ENCODE results near the gene LAMA2.

Gene LAMA2

DNA sequence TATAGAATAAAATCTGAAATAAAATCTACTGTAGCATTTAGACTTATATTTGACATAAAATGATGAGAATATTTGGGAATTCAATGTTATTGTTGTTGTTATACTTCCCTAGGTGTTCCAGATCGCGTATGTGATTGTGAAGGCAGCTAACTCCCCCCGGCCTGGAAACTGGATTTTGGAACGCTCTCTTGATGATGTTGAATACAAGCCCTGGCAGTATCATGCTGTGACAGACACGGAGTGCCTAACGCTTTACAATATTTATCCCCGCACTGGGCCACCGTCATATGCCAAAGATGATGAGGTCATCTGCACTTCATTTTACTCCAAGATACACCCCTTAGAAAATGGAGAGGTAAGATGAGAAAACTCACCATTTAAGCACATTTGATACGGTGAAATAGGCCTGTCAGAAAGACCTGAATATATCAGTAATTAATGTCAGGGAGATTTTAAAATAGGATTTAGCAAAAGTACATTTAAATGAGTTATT is 215.2 kb downstream of the LAMA2 start:
- Histone ChIP-seq H3K4me3 (ENCODE audit: control insufficient read depth in 1 of 7, extremely low read depth in 1 of 7, insufficient read depth in 4 of 7, low read depth in 2 of 7, low read length in 6 of 7) (no peak overlapping the region), H3K9me3 (ENCODE audit: control extremely low read depth in 1 of 5, control insufficient read depth in 4 of 5, insufficient read depth in 2 of 5, low read depth in 1 of 5, low read length in 4 of 5) (no peaks in the 10 kb centered on the region), H3K4me1 (ENCODE audit: control extremely low read depth in 1 of 4, control insufficient read depth in 4 of 4, insufficient read depth in 4 of 4, low read length in 3 of 4) (no peaks in the 10 kb centered on the region), H3K27ac (ENCODE audit: insufficient read depth in 1 of 2, low read depth in 1 of 2, low read length in 2 of 2, poor library complexity in 1 of 2, severe bottlenecking in 2 of 2) (no peak overlapping the region), H3K27me3 (replicated peaks in 2 of 5; ENCODE audit: control insufficient read depth in 4 of 5, insufficient read depth in 5 of 5, low read length in 4 of 5) (no peaks in the 10 kb centered on the region), H3K36me3 (ENCODE audit: control insufficient read depth in 4 of 4, insufficient read depth in 4 of 4, low read length in 3 of 4) (no peaks in the 10 kb centered on the region)
- ChIA-PET POLR2A (no interaction called here), CTCF (interaction anchor here (0.6 kb wide), 1 partner anchor 165 kb away, joined by 3 read pairs; no protein-coding TSS in a partner anchor)
- 98% methylated on average over 7 of the region's 9 CpGs for WGBS (ENCODE audit: insufficient coverage)
- DNase-seq = no peak

DNA sequence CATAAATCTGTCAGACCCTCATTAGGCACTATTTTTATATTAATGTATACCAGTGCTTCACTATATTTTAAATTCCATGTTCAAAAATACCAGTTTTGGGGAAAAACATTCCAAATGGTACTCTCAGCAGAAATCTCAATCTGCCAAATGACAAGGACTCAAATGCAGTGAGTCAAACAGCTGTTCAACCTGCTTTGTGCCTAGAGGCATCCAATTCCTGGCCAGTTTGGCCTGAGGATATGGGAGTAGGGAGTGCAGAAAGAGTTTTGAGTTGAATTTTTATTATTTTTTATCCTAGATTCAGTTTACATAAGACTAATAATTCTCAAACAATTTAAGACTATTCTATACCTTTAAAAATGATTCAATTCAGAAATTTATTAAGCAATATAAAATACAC is 216.8 kb downstream of the LAMA2 start:
- POLR2A ChIA-PET = no interaction called here
- H3K36me3 ChIP-seq (ENCODE audit: control insufficient read depth in 4 of 4, insufficient read depth in 4 of 4, low read length in 3 of 4) = no peaks in the 10 kb centered on the region
- H3K4me1 ChIP-seq (ENCODE audit: control extremely low read depth in 1 of 4, control insufficient read depth in 4 of 4, insufficient read depth in 4 of 4, low read length in 3 of 4) = no peaks in the 10 kb centered on the region
- CTCF ChIA-PET = no interaction called here
- no peaks in the 10 kb centered on the region for H3K9me3 ChIP-seq (ENCODE audit: control extremely low read depth in 1 of 5, control insufficient read depth in 4 of 5, insufficient read depth in 2 of 5, low read depth in 1 of 5, low read length in 4 of 5)
- DNase-seq = no peak
- no peak overlapping the region for H3K27ac ChIP-seq (ENCODE audit: insufficient read depth in 1 of 2, low read depth in 1 of 2, low read length in 2 of 2, poor library complexity in 1 of 2, severe bottlenecking in 2 of 2)
- no peak overlapping the region for H3K4me3 ChIP-seq (ENCODE audit: control insufficient read depth in 1 of 7, extremely low read depth in 1 of 7, insufficient read depth in 4 of 7, low read depth in 2 of 7, low read length in 6 of 7)
- no peaks in the 10 kb centered on the region for H3K27me3 ChIP-seq (replicated peaks in 2 of 5; ENCODE audit: control insufficient read depth in 4 of 5, insufficient read depth in 5 of 5, low read length in 4 of 5)

DNA sequence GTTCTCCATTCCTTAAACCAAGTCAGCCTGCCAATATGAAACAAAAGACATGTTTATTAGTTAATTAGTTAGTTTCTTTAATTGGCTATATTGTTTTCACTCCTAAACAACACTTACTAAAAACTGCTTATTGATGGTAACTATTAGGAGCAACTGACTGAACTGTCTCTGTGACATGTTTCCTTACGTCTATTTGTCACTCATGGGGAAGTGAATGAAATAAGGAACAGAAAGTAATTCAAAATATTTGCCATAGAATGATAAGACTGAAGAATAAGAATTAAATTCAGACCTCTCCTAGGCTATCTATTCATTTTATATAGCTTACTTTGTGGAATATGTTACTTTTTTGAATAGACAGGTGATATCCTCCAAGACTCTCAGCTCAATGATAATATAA is 217.2 kb downstream of the LAMA2 start:
- DNase-seq = no peak
- ChIA-PET CTCF (no interaction called here), POLR2A (no interaction called here)
- H3K9me3 ChIP-seq (ENCODE audit: control extremely low read depth in 1 of 5, control insufficient read depth in 4 of 5, insufficient read depth in 2 of 5, low read depth in 1 of 5, low read length in 4 of 5) = no peaks in the 10 kb centered on the region
- no peak overlapping the region for H3K27ac ChIP-seq (ENCODE audit: insufficient read depth in 1 of 2, low read depth in 1 of 2, low read length in 2 of 2, poor library complexity in 1 of 2, severe bottlenecking in 2 of 2)
- H3K36me3 ChIP-seq (ENCODE audit: control insufficient read depth in 4 of 4, insufficient read depth in 4 of 4, low read length in 3 of 4) = no peaks in the 10 kb centered on the region
- H3K27me3 ChIP-seq (replicated peaks in 2 of 5; ENCODE audit: control insufficient read depth in 4 of 5, insufficient read depth in 5 of 5, low read length in 4 of 5) = no peaks in the 10 kb centered on the region
- no CpG with 5 or more reads among the region's 1 CpG for WGBS (ENCODE audit: insufficient coverage)
- no peaks in the 10 kb centered on the region for H3K4me1 ChIP-seq (ENCODE audit: control extremely low read depth in 1 of 4, control insufficient read depth in 4 of 4, insufficient read depth in 4 of 4, low read length in 3 of 4)
- no peak overlapping the region for H3K4me3 ChIP-seq (ENCODE audit: control insufficient read depth in 1 of 7, extremely low read depth in 1 of 7, insufficient read depth in 4 of 7, low read depth in 2 of 7, low read length in 6 of 7)

DNA sequence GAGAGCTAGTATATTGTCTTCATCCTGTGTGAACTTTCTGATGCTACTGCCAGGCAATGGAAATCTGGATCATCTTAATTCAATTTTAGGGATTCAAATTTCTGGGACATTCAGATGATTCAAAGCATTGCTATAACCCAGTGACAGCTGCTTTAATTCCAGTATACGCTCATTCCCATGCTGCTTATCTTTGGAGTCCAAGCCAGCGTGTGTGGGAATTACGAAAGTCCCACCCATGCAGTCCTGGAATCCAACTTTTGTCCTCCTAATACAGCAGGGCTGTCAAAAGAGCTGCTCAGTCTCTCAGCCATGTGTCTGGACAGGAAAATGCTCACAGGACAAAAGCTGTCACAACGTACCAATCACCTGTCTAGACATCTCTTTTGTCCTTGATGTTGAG is 219.8 kb downstream of the LAMA2 start:
- Histone ChIP-seq H3K27me3 (replicated peaks in 2 of 5; ENCODE audit: control insufficient read depth in 4 of 5, insufficient read depth in 5 of 5, low read length in 4 of 5) (no peaks in the 10 kb centered on the region), H3K27ac (ENCODE audit: insufficient read depth in 1 of 2, low read depth in 1 of 2, low read length in 2 of 2, poor library complexity in 1 of 2, severe bottlenecking in 2 of 2) (no peak overlapping the region), H3K4me3 (ENCODE audit: control insufficient read depth in 1 of 7, extremely low read depth in 1 of 7, insufficient read depth in 4 of 7, low read depth in 2 of 7, low read length in 6 of 7) (no peak overlapping the region), H3K36me3 (ENCODE audit: control insufficient read depth in 4 of 4, insufficient read depth in 4 of 4, low read length in 3 of 4) (no peaks in the 10 kb centered on the region), H3K9me3 (ENCODE audit: control extremely low read depth in 1 of 5, control insufficient read depth in 4 of 5, insufficient read depth in 2 of 5, low read depth in 1 of 5, low read length in 4 of 5) (no peaks in the 10 kb centered on the region), H3K4me1 (ENCODE audit: control extremely low read depth in 1 of 4, control insufficient read depth in 4 of 4, insufficient read depth in 4 of 4, low read length in 3 of 4) (no peaks in the 10 kb centered on the region)
- ChIA-PET POLR2A (no interaction called here), CTCF (no interaction called here)
- WGBS (ENCODE audit: insufficient coverage) = 94% methylated on average over 3 of the region's 4 CpGs
- DNase-seq = no peak

DNA sequence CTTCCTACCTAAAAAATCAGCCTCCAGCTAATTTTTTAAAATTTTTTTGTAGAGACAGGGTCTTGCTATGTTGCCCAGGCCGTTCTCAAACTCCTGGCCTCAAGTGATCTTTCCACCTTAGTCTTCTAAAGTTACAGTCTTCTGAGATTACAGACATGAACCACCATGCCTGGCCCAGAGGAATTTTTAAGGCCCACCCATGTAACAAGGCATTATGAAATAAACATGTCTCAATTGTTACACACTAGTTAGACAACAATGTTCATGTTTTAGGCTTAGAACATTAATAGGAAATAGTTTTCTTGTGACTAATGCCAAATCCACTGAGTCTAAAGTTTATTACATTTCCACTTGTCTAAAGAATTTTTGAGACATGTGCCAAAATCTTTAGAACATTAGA is 221.2 kb downstream of the LAMA2 start:
- H3K36me3 ChIP-seq (ENCODE audit: control insufficient read depth in 4 of 4, insufficient read depth in 4 of 4, low read length in 3 of 4) = no peaks in the 10 kb centered on the region
- no peak for DNase-seq
- no peak overlapping the region for H3K27ac ChIP-seq (ENCODE audit: insufficient read depth in 1 of 2, low read depth in 1 of 2, low read length in 2 of 2, poor library complexity in 1 of 2, severe bottlenecking in 2 of 2)
- H3K9me3 ChIP-seq (ENCODE audit: control extremely low read depth in 1 of 5, control insufficient read depth in 4 of 5, insufficient read depth in 2 of 5, low read depth in 1 of 5, low read length in 4 of 5) = no peaks in the 10 kb centered on the region
- no peaks in the 10 kb centered on the region for H3K27me3 ChIP-seq (replicated peaks in 2 of 5; ENCODE audit: control insufficient read depth in 4 of 5, insufficient read depth in 5 of 5, low read length in 4 of 5)
- ChIA-PET POLR2A (no interaction called here), CTCF (no interaction called here)
- no peaks in the 10 kb centered on the region for H3K4me1 ChIP-seq (ENCODE audit: control extremely low read depth in 1 of 4, control insufficient read depth in 4 of 4, insufficient read depth in 4 of 4, low read length in 3 of 4)
- no peak overlapping the region for H3K4me3 ChIP-seq (ENCODE audit: control insufficient read depth in 1 of 7, extremely low read depth in 1 of 7, insufficient read depth in 4 of 7, low read depth in 2 of 7, low read length in 6 of 7)
- no CpG with 5 or more reads among the region's 1 CpG for WGBS (ENCODE audit: insufficient coverage)

DNA sequence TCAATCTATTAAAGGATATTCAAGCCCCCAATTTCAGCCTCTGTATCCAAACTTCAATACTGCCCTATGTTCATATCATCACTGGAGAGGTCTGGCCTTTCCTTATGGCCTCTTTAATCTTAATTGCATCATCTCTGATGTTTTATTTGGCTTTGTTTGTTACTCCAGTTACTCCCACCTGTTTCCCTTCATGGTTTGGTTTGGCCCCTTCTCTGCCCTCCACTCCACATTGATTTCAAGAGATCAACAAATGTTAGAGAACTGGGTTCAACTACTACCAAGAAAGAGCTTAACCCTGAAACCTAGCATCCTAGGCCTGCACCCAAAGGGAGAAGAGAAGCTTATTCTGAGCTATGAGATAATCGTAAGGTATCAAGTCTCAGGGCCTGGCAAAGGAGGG is 221.6 kb downstream of the LAMA2 start:
- no peak overlapping the region for H3K27ac ChIP-seq (ENCODE audit: insufficient read depth in 1 of 2, low read depth in 1 of 2, low read length in 2 of 2, poor library complexity in 1 of 2, severe bottlenecking in 2 of 2)
- no peaks in the 10 kb centered on the region for H3K9me3 ChIP-seq (ENCODE audit: control extremely low read depth in 1 of 5, control insufficient read depth in 4 of 5, insufficient read depth in 2 of 5, low read depth in 1 of 5, low read length in 4 of 5)
- no peaks in the 10 kb centered on the region for H3K36me3 ChIP-seq (ENCODE audit: control insufficient read depth in 4 of 4, insufficient read depth in 4 of 4, low read length in 3 of 4)
- WGBS (ENCODE audit: insufficient coverage) = 100% methylated on average over 1 of the region's 1 CpG
- ChIA-PET CTCF (no interaction called here), POLR2A (no interaction called here)
- no peak for DNase-seq
- no peaks in the 10 kb centered on the region for H3K4me1 ChIP-seq (ENCODE audit: control extremely low read depth in 1 of 4, control insufficient read depth in 4 of 4, insufficient read depth in 4 of 4, low read length in 3 of 4)
- H3K4me3 ChIP-seq (ENCODE audit: control insufficient read depth in 1 of 7, extremely low read depth in 1 of 7, insufficient read depth in 4 of 7, low read depth in 2 of 7, low read length in 6 of 7) = no peak overlapping the region
- H3K27me3 ChIP-seq (replicated peaks in 2 of 5; ENCODE audit: control insufficient read depth in 4 of 5, insufficient read depth in 5 of 5, low read length in 4 of 5) = no peaks in the 10 kb centered on the region

DNA sequence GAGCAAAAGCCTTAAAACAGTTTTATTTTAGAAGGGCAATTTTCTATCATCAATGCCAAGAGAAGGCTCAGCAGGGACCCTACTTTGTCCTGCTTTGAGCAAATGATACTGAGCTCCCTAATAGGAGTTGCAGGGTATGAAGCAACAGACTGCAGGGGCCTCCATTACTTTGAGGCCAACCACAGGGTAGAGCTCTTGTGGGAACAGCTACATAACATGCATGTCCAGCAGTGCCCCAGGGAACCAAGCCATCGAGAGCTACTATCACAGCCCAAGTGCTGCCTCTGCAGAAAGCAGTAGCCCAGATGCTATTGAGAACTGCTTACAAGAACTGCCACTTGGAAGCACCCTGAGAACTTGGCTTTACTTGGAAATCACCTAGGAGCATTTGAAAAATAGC is 222.1 kb downstream of the LAMA2 start:
- Histone ChIP-seq H3K4me3 (ENCODE audit: control insufficient read depth in 1 of 7, extremely low read depth in 1 of 7, insufficient read depth in 4 of 7, low read depth in 2 of 7, low read length in 6 of 7) (no peak overlapping the region), H3K36me3 (ENCODE audit: control insufficient read depth in 4 of 4, insufficient read depth in 4 of 4, low read length in 3 of 4) (no peaks in the 10 kb centered on the region), H3K9me3 (ENCODE audit: control extremely low read depth in 1 of 5, control insufficient read depth in 4 of 5, insufficient read depth in 2 of 5, low read depth in 1 of 5, low read length in 4 of 5) (no peaks in the 10 kb centered on the region), H3K27ac (ENCODE audit: insufficient read depth in 1 of 2, low read depth in 1 of 2, low read length in 2 of 2, poor library complexity in 1 of 2, severe bottlenecking in 2 of 2) (no peak overlapping the region), H3K4me1 (ENCODE audit: control extremely low read depth in 1 of 4, control insufficient read depth in 4 of 4, insufficient read depth in 4 of 4, low read length in 3 of 4) (no peaks in the 10 kb centered on the region), H3K27me3 (replicated peaks in 2 of 5; ENCODE audit: control insufficient read depth in 4 of 5, insufficient read depth in 5 of 5, low read length in 4 of 5) (no peaks in the 10 kb centered on the region)
- ChIA-PET CTCF (no interaction called here), POLR2A (no interaction called here)
- WGBS (ENCODE audit: insufficient coverage) = 86% methylated on average over 1 of the region's 1 CpG
- DNase-seq = no peak

Data from common myeloid progenitor, CD34-positive (primary cell).